ENCODE data around the gene ARHGEF7.
"Not testable (repeated sequence)": the region's sequence is repeated elsewhere in the genome, so short reads cannot be mapped to it uniquely, and the experiment has no call there.

Gene ARHGEF7

DNA sequence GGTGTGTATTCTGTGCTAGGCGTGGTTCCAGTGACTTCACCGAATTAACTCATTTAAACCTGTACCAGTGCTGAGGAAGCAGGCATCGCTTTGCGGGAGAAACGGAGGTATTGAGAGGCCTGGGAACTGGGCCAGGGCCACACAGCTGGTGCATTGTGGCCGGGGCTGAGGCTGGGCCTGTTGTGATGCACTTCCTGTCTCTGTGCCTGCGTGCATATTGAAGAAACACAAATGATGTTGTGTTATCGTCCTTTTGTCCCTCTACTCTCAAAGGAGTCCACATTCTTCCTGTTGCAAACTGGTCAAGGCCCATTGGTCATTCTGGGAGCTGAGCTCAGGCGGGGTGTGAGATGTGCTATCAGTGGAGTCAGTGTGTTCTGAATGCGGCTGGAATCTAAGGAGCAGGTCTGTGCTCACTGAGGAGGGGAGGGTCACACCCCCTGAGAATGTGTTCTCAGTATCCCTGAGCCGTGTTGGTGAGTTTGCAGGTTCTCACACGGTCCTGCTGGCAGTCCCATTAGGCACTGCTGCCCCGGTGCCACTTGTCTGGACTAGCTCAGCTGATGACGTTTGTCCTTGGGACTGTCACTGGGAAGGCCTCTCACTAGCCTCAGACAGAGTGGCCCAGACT lies 62.1 kb downstream of the ARHGEF7 start:
- no peak for TF ChIP-seq ZNF274 (IDR thresholded peaks at IDR 0.05; ENCODE audit: low read depth, low read length)

DNA sequence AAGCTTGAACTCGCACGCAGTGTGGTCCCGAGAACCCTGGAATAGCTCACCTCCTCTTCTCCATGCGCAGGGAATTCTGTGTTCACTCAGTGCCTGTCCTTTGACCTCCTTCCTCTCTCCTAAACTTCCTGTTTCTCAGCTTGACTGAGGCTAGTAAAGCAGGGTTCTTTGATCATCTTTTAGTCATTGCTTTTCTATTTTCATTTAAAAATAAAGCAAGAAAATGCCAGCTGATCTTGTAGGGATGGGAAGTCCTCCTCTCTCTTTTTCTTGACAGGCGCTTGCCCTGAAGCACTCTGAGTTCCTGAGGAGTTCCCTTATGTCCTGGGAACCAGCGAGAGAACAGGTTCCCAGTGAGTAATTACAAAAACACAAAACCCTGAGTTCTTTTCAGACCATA lies 62.8 kb downstream of the ARHGEF7 start:
- no peak for TF ChIP-seq ZNF274 (IDR thresholded peaks at IDR 0.05; ENCODE audit: low read depth, low read length)
- no peak overlapping the region for H3K4me3 ChIP-seq (ENCODE audit: low read length)

More for the DNA sequence above, 62.1 kb downstream of the ARHGEF7 start:
- no peak overlapping the region; the same call in 1 of the 2 replicates for H3K4me3 ChIP-seq (ENCODE audit: low read length)

DNA sequence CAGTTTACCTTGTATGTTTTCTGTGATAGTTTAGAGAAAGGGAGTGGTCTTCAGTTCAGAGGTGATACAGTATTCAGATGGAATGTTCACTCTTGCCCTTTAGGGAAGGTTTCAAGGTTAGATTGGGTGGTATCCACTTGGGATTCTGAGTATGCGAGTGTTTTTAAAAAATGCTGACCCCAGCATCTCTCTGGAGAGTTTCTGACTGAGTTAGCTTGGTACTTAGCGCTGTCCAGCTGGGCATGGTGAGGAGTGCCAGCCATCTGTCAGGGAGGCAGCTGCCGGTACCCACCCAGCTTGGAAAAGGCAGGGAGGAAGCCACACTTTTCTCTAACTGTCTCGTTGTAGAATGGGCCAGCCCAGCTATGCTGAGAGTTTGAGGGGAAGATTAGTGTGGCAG lies 63.3 kb downstream of the ARHGEF7 start:
- H3K4me3 ChIP-seq (ENCODE audit: low read length), result no peak overlapping the region
- TF ChIP-seq ZNF274 (IDR thresholded peaks at IDR 0.05; ENCODE audit: low read depth, low read length), result no peak

DNA sequence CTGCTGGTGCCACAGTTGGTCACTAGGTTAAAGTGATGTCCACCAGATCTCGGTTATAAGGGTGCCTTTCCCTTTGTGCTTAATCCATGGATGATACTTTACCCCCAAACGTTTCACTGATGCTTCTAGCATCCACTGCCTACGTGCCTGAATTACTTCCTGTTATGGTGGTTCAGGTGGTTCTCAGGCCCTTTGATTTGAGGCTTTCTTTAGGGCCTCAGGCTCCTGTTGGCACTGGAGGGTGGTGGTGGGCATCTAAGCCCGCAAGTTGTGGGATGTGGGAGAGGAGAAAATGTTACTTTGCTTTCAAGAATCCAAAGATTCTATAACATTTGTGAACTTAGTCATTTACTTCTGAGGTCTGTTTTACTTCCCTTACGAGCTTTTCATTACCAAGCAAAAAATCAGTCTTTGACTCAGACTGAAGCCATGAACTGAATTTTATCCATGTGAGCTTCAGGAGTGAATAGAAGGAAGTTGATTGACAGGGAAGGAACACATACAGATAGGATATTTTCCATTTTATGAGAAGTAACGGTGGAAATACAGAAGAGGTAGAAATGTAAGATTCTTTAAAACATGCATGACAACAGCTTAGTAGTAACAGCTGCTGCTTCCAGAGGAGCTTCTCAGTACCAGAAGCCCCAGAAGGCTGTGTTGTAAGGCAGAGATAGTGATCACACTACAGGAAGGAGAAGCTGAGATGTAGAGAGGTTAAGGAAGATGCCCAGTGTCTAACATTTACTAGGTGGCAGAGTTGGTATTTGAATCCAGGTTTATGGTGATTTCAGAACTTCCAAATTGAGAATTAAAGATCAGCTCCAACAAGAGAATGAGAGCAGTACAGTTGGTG lies 65.0 kb downstream of the ARHGEF7 start:
- no peak for TF ChIP-seq ZNF274 (IDR thresholded peaks at IDR 0.05; ENCODE audit: low read depth, low read length)
- H3K4me3 ChIP-seq (ENCODE audit: low read length), result no peak overlapping the region

DNA sequence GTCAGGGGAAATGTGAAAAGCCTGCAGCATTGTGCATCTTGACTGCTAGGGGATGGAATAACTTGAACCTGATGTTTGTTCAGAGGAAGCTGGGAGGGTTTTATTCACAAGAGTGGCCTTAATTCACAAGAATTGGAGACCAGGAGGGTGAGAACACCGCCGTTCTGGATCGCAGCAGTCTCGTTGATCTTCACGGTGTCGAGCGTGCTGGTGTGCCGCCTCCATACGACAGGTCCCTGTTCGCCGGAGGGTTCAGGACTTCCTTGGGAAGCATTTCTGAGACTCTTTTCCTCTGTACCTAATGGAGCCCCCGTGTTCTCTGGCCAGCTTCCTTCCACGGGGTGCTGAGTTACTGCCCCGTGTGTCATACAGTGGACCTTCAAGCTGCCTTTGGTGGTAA lies 66.9 kb downstream of the ARHGEF7 start:
- no peak overlapping the region for H3K4me3 ChIP-seq (ENCODE audit: low read length)
- TF ChIP-seq ZNF274 (IDR thresholded peaks at IDR 0.05; ENCODE audit: low read depth, low read length), result no peak

DNA sequence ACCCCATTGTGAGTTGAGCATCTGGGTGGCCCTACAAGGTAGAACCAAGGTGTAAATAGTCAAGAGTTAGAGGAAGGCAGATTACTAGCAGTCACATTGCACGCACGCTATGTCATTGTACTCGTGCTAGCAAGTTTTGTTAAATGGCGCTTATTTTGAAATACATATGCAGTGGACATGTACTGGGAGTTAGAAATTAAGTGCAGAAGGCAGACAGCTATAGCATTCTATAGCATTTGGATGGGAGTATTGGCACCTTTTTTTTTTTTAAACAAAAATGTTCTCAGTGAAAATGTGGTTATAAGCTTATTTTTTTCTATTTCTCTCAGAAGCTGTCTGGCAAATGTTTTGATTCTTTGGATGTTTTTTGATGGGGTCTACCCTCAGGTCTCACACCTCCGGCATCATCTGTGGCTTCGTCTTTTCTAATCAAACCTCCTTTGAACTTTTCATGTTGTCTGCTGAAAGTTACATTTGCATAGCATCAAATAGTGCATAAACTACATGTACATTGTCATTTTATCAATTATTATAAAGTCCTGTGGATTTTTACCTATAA lies 68.1 kb downstream of the ARHGEF7 start:
- no peak overlapping the region for H3K4me3 ChIP-seq (ENCODE audit: low read length)
- no peak for TF ChIP-seq ZNF274 (IDR thresholded peaks at IDR 0.05; ENCODE audit: low read depth, low read length)

DNA sequence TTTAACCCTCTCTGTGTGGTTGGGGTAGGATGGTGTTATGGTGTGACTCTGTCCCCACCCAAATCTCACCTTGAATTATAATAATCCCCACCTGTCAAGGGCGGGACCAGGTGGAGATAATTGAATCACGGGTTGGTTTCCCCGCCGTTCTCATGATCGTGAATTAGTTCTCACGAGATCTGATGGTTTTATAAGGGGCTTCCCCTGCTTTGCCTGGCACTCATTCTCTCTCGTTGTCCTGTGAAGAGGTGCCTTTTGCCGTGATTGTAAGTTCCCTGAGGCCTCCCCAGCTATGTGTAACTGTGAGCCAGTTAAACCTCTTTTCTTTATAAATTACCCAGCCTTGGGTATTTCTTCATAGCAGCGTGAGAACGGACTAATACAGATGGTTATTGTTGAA lies 68.8 kb downstream of the ARHGEF7 start:
- peak overlapping the region; percentile 72; the same call in 1 of the 2 replicates for H3K4me3 ChIP-seq (ENCODE audit: low read length)
- TF ChIP-seq ZNF274 (IDR thresholded peaks at IDR 0.05; ENCODE audit: low read depth, low read length), result no peak

DNA sequence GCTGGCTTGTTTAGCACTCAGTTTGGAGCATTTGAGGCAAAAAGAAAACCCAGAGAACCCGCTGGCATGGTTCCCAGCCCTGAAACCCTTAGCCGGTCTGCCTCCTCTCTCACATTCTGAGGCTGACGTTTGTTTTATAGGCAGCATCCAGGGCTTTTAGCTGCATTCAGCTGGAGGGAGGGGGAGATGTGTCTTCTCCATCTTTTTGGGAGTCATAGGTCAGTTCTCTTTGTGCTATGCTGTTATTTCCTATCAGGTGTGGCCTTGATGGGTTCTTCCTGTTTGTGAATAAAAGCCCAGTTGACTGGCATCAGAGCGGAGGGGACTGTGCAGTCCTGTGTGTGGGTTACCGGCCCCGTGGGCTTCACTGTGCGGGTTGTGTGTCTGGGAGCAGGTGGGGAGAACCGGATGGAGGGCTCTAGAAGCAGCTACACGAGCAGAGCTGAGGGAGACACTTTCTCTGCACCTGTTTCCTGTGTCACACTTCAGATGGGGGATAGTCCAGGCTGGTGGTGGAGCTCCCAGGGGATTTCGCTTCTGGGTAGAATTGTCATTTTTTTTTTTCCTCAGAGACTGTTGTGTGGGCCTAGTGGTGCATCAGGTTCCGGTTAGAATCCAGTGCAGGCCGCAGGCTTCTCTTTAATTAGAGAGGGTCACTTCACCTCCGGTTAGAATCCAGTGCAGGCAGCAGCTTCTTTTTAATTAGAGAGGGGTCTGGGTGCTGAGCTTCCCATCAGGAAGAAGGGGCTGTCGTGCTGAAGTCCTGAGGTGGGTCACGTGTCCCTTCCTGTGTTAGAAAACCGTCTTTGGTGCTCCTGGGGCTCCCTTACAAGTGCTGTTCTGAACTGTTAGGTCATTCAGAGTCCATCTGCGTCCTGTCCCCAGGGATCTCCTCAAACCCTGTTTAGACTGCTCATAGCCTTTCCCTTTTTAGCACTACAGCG lies 69.6 kb downstream of the ARHGEF7 start:
- peak overlapping the region; percentile 72; the same call in 1 of the 2 replicates for H3K4me3 ChIP-seq (ENCODE audit: low read length)

DNA sequence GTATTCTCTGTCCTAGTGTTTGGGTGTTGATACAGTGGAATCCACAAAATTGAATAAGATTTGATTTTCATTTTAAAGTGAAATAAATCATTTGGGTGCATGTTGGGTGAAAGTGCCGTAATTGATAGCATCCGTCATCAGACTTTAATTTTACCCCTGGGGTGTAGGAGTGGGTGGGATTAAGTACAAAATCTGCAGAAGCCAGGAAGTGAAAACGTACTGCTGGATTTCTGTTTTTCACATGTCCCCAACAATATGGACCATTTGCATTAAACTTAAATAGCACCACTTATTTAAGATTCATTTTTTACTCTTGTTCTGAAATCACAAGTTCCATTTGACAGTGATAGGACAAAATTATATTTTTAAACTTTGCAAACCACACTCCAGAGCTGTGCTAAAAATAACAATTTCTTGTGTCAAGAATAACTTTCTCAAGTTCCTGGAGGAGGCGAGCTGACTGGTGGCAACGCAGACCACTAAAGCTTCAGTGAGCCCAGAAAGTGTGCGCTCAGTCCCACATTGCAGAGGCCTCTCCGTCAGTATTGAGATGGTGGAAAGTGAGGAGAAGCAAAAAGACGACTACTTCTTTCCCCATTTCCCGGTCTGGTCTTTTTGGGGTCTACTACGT lies 71.3 kb downstream of the ARHGEF7 start:
- no peak for TF ChIP-seq ZNF274 (IDR thresholded peaks at IDR 0.05; ENCODE audit: low read depth, low read length)
- H3K4me3 ChIP-seq (ENCODE audit: low read length), result peak overlapping the region; percentile 72; the same call in 1 of the 2 replicates

More for the DNA sequence above, 69.6 kb downstream of the ARHGEF7 start:
- no peak for TF ChIP-seq ZNF274 (IDR thresholded peaks at IDR 0.05; ENCODE audit: low read depth, low read length)

DNA sequence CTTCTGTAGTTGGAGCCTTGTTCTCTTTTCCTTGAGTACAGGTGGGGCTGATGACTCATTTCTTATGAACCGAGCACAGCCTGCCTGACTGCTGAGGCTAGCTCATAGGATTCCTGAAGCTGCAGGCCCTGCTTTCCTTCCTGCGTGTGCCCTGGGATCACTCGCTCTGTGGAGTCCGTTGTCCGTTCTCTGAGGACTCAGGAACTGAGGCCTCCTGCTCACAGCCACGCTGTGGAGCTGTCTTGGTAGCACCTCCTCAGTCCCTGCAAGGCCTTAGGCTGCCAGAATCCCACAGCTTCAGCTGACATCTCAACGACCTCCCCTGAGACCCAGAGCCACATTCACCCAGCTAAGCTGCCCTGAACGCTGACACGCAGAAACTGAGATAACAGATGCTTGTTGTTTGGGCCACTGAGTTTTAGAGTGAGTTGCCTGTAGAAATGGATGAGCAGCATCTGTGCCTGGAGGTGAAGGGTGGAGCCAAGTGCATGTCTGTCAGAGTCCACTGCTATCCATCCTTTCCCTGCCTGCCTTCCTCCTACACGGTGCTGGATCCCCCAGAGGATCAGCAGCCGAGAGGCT lies 72.9 kb downstream of the ARHGEF7 start:
- TF ChIP-seq ZNF274 (IDR thresholded peaks at IDR 0.05; ENCODE audit: low read depth, low read length), result no peak
- peak overlapping the region; percentile 48; the same call in 1 of the 2 replicates for H3K4me3 ChIP-seq (ENCODE audit: low read length)

DNA sequence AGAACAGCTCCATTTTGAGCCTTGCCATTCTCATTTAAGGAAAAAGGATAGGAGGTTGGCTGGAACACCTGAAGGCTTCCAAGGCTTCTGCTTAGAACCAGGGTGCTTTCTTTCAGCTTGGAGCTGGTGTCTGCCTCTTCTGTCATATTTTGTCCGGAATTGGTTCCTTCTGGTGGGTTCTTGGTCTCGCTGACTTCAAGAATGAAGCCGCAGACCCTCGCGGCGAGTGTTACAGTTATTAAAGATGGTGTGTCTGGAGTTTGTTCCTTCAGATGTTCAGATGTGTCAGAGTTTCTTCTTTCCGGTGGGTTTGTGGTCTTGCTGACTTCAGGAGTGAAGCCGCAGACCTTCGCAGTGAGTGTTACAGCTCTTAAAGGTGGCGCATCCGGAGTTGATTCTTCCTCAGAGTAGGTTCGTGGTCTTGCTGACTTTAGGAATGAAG lies 74.0 kb downstream of the ARHGEF7 start:
- H3K4me3 ChIP-seq (ENCODE audit: low read length), result peak overlapping the region; percentile 5; the same call in 1 of the 2 replicates

DNA sequence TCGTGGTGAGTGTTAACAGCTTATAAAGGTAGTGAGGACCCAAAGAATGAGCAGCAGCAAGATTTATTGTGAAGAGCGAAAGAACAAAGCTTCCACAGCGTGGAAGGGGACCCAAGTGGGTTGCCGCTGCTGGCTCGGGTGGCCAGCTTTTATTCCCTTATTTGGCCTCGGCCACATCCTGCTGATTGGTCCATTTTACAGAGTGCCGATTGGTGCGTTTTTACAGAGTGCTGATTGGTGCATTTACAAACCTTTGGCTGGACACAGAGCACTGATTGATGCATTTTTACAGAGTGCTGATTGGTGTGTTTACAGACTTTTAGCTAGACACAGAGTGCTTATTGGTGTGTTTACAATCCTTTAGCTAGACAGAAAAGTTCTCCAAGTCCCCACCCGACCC lies 74.4 kb downstream of the ARHGEF7 start:
- not testable (repeated sequence) for H3K4me3 ChIP-seq (ENCODE audit: low read length)

DNA sequence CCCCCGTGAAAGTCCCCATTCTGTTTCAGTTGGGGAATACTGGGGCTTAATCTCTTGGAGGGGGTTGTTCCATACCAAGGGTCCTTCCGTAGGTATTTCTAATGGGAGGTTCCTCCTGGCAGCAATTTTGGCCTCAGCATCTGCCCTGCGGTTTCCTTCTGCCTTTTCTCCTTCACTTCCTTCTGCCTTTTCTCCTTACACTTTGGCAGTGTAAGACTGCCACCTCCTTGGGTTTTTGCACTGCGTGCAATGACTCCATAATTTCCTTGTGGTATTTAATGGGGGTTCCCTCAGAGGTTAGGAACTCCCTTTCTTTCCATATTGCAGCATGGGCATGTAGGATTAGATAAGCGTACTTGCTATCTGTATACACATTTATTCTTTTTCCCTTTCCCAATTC lies 78.1 kb downstream of the ARHGEF7 start:
- not testable (repeated sequence) for H3K4me3 ChIP-seq (ENCODE audit: low read length)

DNA sequence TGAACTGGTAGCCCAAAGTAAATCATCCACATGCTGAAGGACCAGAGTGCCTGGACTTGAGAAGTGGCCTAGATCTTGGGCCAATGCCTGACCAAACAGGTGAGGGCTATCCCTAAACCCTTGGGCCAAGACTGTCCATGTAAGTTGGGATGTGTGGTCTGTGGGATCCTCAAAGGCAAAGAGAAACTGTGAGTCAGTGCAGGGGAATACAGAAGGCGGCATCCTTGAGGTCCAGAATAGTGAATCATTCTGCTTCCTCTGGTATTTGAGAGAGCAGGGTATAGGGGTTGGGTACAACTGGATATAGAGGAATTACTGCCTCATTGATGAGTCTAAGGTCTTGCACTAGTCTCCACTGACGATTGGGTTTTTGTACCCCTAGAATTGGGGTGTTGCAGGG lies 79.5 kb downstream of the ARHGEF7 start:
- not testable (repeated sequence) for H3K4me3 ChIP-seq (ENCODE audit: low read length)

DNA sequence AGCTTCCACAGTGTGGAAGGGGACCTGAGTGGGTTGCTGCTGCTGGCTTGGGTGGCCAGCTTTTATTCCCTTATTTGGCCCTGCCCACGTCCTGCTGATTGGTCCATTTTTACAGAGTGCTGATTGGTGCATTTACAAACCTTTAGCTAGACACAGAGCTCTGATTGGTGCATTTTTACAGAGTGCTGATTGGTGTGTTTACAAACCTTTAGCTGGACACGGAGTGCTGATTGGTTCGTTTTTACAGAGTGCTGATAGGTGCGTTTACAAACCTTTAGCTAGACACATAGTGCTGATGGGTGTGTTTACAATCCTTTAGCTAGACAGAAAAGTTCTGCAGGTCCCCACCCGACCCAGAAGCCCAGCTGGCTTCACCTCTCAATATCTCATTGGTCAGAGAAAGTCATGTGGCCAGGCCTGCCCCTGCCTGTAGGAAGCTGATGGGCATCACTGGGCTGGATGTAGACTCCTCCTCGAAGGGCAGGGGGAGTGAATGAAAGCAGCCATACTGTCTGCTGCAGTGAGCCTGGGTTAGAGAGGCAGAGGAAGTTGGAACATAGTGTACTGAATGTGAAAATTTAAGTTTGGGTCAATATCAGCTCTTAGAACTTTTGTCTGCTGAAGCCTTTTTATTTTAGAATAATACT lies 83.7 kb downstream of the ARHGEF7 start:
- not testable (repeated sequence) for H3K4me3 ChIP-seq (ENCODE audit: low read length)
